IPS-NIHi7 (cell line): ENCODE results near the gene ZNF699.
"Not testable (repeated sequence)": the region's sequence is repeated elsewhere in the genome, so short reads cannot be mapped to it uniquely, and the experiment has no call there.

Source experiments
- DNase-seq: peaks from one replicate; pipeline ENCODE4 v3.0.0; 2012; ENCODE audit warnings: mixed read lengths; ENCODE audit errors: extremely low spot score

Gene ZNF699

GRCh38 chr19:9309139-9309973, at the start of gene ZNF699:
Gene ZNF699, minus strand, starts transcription at chr19:9309838. Its CDS starts 4,719 bp downstream, at chr19:9305119.
- DNase-seq, result peak; percentile 98

GRCh38 chr19:9354651-9355050, 45.0 kb upstream of the ZNF699 start:
- DNase-seq, result no peak

- DNase-seq, result no peak
Observed at GRCh38 chr19:9353011-9353410, 43.4 kb upstream of the ZNF699 start.

- DNase-seq, result no peak
Observed at GRCh38 chr19:9352505-9352904, 42.9 kb upstream of the ZNF699 start.

- no peak for DNase-seq
Observed at GRCh38 chr19:9348671-9349070, 39.0 kb upstream of the ZNF699 start.

GRCh38 chr19:9348253-9348652, 38.6 kb upstream of the ZNF699 start:
- DNase-seq, result no peak

GRCh38 chr19:9345005-9345404, 35.4 kb upstream of the ZNF699 start:
- DNase-seq, result no peak

GRCh38 chr19:9342610-9343304, 33.1 kb upstream of the ZNF699 start:
- no peak for DNase-seq

GRCh38 chr19:9329999-9330398, 20.4 kb upstream of the ZNF699 start:
- no peak for DNase-seq

GRCh38 chr19:9324584-9324962, 14.9 kb upstream of the ZNF699 start:
- DNase-seq, result peak; percentile 8

- DNase-seq, result peak; percentile 93
Observed at GRCh38 chr19:9323919-9324583, 14.4 kb upstream of the ZNF699 start, which contains the start of gene ZNF559. Gene ZNF559, plus strand, starts transcription at chr19:9324179. Its CDS starts 14,371 bp downstream, at chr19:9338550.

- DNase-seq, result peak; percentile 32
Observed at GRCh38 chr19:9323557-9323918, 13.9 kb upstream of the ZNF699 start.

- DNase-seq, result not testable (repeated sequence)
Observed at GRCh38 chr19:9322201-9322600, 12.6 kb upstream of the ZNF699 start.

- DNase-seq, result not testable (repeated sequence)
Observed at GRCh38 chr19:9321756-9322155, 12.1 kb upstream of the ZNF699 start.

GRCh38 chr19:9321338-9321737, 11.7 kb upstream of the ZNF699 start:
- DNase-seq, result no peak

GRCh38 chr19:9313756-9314155, 4.1 kb upstream of the ZNF699 start:
- no peak for DNase-seq

GRCh38 chr19:9309974-9310446, 372 bp upstream of the ZNF699 start:
- peak; percentile 95 for DNase-seq

GRCh38 chr19:9308091-9308770, 1.4 kb downstream of the ZNF699 start:
- DNase-seq, result no peak

- DNase-seq, result no peak
Observed at GRCh38 chr19:9306443-9306842, 3.2 kb downstream of the ZNF699 start.

GRCh38 chr19:9296336-9296735, 13.3 kb downstream of the ZNF699 start:
- DNase-seq, result no peak

GRCh38 chr19:9295411-9295849, 14.2 kb downstream of the ZNF699 start:
- no peak for DNase-seq
